Heart left ventricle (tissue), 16 donors: ENCODE results near the gene CD9. TPM values are rescaled to one million over a fixed set of nuclear protein-coding genes. Genes with fewer than 3 reads are reported as not detected.
"Not testable (repeated sequence)": the region's sequence is repeated elsewhere in the genome, so short reads cannot be mapped to it uniquely, and the experiment has no call there.

Source experiments
- ATAC-seq, 4 donors: fragments of 200-7000 bp; cut with Tn5 transposase; one replicate each; pipeline ENCODE4 v1.9.1; 2020 to 2022; ENCODE audit warnings: moderate library complexity in 4 of 4, mild to moderate bottlenecking in 3 of 4, moderate number of reproducible peaks in 1 of 4
- DNase-seq, 5 donors: peaks; one replicate each; pipeline ENCODE4 v3.0.0-alpha.2; 2020
- H3K27ac ChIP-seq, 12 donors: fragments of 200-600 bp; sonication (generic) in 4 of 12; one replicate each; pipeline versions ENCODE4 v1.5.0 to v1.8.0; 2016 to 2022; ENCODE audit warnings: mild to moderate bottlenecking in 2 of 12
- H3K27me3 ChIP-seq, 9 donors: fragments of 200-600 bp; sonication (generic) in 2 of 9; one replicate each; pipeline versions ENCODE4 v1.5.1 to v1.8.0; 2016 to 2022; ENCODE audit warnings: mild to moderate bottlenecking in 3 of 9
- H3K36me3 ChIP-seq, 9 donors: fragments of 200-600 bp; sonication (generic) in 2 of 9; one replicate each; pipeline versions ENCODE4 v1.5.0 to v1.8.0; 2018 to 2022; ENCODE audit warnings: mild to moderate bottlenecking in 2 of 9
- H3K4me1 ChIP-seq, 12 donors: fragments of 200-600 bp; sonication (generic) in 4 of 12; one replicate each; pipeline versions ENCODE4 v1.5.0 to v1.8.0; 2016 to 2022; ENCODE audit warnings: mild to moderate bottlenecking in 3 of 12
- H3K4me3 ChIP-seq, 12 donors: fragments of 200-600 bp; sonication (generic) in 4 of 12; one replicate each; pipeline versions ENCODE4 v1.5.0 to v1.8.0; 2017 to 2022; ENCODE audit warnings: mild to moderate bottlenecking in 9 of 12, moderate library complexity in 4 of 12
- H3K9me3 ChIP-seq, 12 donors: fragments of 200-600 bp; sonication (generic) in 4 of 12; one replicate each; pipeline versions ENCODE4 v1.5.0 to v1.8.0; 2016 to 2022; ENCODE audit warnings: mild to moderate bottlenecking in 1 of 12
- CTCF ChIP-seq, 12 donors: fragments of 200-600 bp; sonication (generic) in 4 of 12; IDR thresholded peaks; one replicate each; pipeline versions ENCODE4 v1.5.0 to v1.8.0; 2018 to 2022; ENCODE audit warnings: antibody characterized with exemption in 12 of 12, mild to moderate bottlenecking in 5 of 12
- POLR2A ChIP-seq, 2 donors: fragments of 450-650 bp; IDR thresholded peaks; one replicate each; pipeline ENCODE4 v1.6.1; 2017; ENCODE audit warnings: antibody characterized with exemption in 2 of 2, mild to moderate bottlenecking in 2 of 2, moderate library complexity in 2 of 2
- WGBS, 4 donors: extraction: QIAGEN DNeasy Blood & Tissue Kit in 2 of 4; methylation state at CpG; one replicate each; pipeline versions ENCODE4 v1.1.5 to v1.1.7; 2013 to 2018; 5-methylcytosine and 5-hydroxymethylcytosine counted together
- intact Hi-C, 10 donors: fragments of 100-400 bp; cut with DNase I; formaldehyde crosslinking; loops; one replicate each; pipeline versions ENCODE4 v1.11.1 to v1.14.2; 2022
- polyA plus RNA-seq, 2 donors: library from polyadenylated mRNA; stranded (reverse); fragments of 200-250 nt; gene quantifications; one replicate each; pipeline ENCODE4 v1.2.3, GENCODE V29; 2013
- total RNA-seq, 9 donors: library from RNA; depleted of rRNA in 2 of 9; stranded (reverse); fragments of >200 nt in 2 of 9; fragmentation: NEBNext Ultra II Directional in 3 of 9; extraction: Animal tissue kit (Norgen Biotek cat#: 25700) in 3 of 9; gene quantifications; one replicate each; pipeline versions ENCODE4 v1.1.0 to v1.2.4, GENCODE V29; 2016 to 2023
- donor health status: ischemic (EF 13 %, LVEDD 7.1; RV severe dilation, severe dysfunction).
- donor health status: healthy with polysubstance abuse.
- donor health status: DM: no; HTN: yes; CAD: no.
- donor health status: DM: no; HTN: no; CAD: no.
- donor health status: ischemic (EF 25% LVEDD 6.9; RV normal size, moderate dysfunction).
- donor health status: ischemic (EF 25% LVEDD 5.7; RV mildly dilated, moderate dysfunction).
- donor health status: healthy.
- donor health status: DM: yes; HTN: yes; CAD: no.
- donor health status: ischemic (EF 35%, LVEDD 5.7; RV mildly dilated, moderate dysfunction).
- donor health status: nonischemic (EF 11% LVEDD 7.7; RV severe dilation, severe dysfunction).
- donor health status: DM: yes; HTN: yes; CAD: no.
- donor health status: PGD.
- donor health status: ischemic (EF 29% LVEDD 5.4; RV normal size, mild dysfunction).
- donor health status: nonischemic (EF 23%, LVEDD 6.1; RV moderate dilation, normal function).

CD9 gene
- total and polyA plus RNA-seq, 11 donors, result 29.9 to 96.1 (median 56.4) TPM

- Histone ChIP-seq H3K4me3 (no peak overlapping the region), H3K36me3 (no peaks in the 10 kb centered on the region), H3K4me1 (peaks cover 0 to 4% (median 0%) of the 10 kb centered on the region in 12 donors), H3K27ac (no peak overlapping the region), H3K9me3 (peaks cover 0 to 5% (median 0%) of the 10 kb centered on the region in 12 donors), H3K27me3 (peaks cover 0 to 5% (median 0%) of the 10 kb centered on the region in 9 donors)
- WGBS, 4 donors, result 81 to 98% (median 88%) methylated on average over 4 to 5 of the region's 5 CpGs
- DNase-seq, result no peak
- TF ChIP-seq POLR2A (IDR thresholded peaks at IDR 0.05), result no peak
- TF ChIP-seq CTCF (IDR thresholded peaks at IDR 0.05), result no peak
- intact Hi-C loops, result loop anchor here in 3 of 10 donors (5.0 to 10.0 kb wide), 2 partner anchors 122 to 124 kb away; no protein-coding TSS in a partner anchor
- ATAC-seq, result no peak
These were observed 11.2 kb upstream of the CD9 start for GRCh38 chr12:6189028-6189427.

- 82 to 86% (median 84%) methylated on average over 19 to 20 of the region's 20 CpGs for WGBS, 4 donors
- not testable (repeated sequence) for H3K36me3 ChIP-seq, DNase-seq, H3K27me3 ChIP-seq, H3K4me3 ChIP-seq, H3K9me3 ChIP-seq, H3K4me1 ChIP-seq, ATAC-seq, H3K27ac ChIP-seq
- intact Hi-C loops, result loop anchor here in 6 of 10 donors (5.0 to 10.0 kb wide), 3 partner anchors 123 to 205 kb away; no protein-coding TSS in a partner anchor
These were observed 10.1 kb upstream of the CD9 start for GRCh38 chr12:6189952-6190598.

- H3K27me3 ChIP-seq, DNase-seq, ATAC-seq, H3K27ac ChIP-seq, H3K36me3 ChIP-seq, H3K9me3 ChIP-seq, H3K4me3 ChIP-seq: not testable (repeated sequence)
- H3K4me1 ChIP-seq, result peaks cover 0 to 12% (median 3%) of the 10 kb centered on the region in 12 donors
- 94 to 98% (median 95%) methylated on average over 30 to 49 of the region's 49 CpGs for WGBS, 4 donors
- intact Hi-C loops, result loop anchor here in 3 of 10 donors (10.0 kb wide), 2 partner anchors 126 to 206 kb away; no protein-coding TSS in a partner anchor
These were observed 9.3 kb upstream of the CD9 start for GRCh38 chr12:6190767-6191530.

- H3K36me3 ChIP-seq, result no peaks in the 10 kb centered on the region
- intact Hi-C loops, result loop anchor here in 3 of 10 donors (10.0 kb wide), 2 partner anchors 128 to 208 kb away; no protein-coding TSS in a partner anchor
- peaks cover 0 to 15% (median 6%) of the 10 kb centered on the region in 12 donors for H3K4me1 ChIP-seq
- TF ChIP-seq POLR2A (IDR thresholded peaks at IDR 0.05) (no peak), CTCF (IDR thresholded peaks at IDR 0.05) (no peak)
- peaks cover 0 to 5% (median 0%) of the 10 kb centered on the region in 9 donors for H3K27me3 ChIP-seq
- no peak for DNase-seq
- H3K27ac ChIP-seq, result no peak overlapping the region
- H3K4me3 ChIP-seq, result no peak overlapping the region
- no peaks in the 10 kb centered on the region for H3K9me3 ChIP-seq
- 91 to 96% (median 94%) methylated on average over 13 of the region's 13 CpGs for WGBS, 4 donors
- ATAC-seq, result no peak
These were observed 7.4 kb upstream of the CD9 start for GRCh38 chr12:6192604-6193380.
